HG02973 (cell line): Measurements from ENCODE around the gene KIAA0586.
"Not testable (repeated sequence)": the region's sequence is repeated elsewhere in the genome, so short reads cannot be mapped to it uniquely, and the experiment has no call there.

Source experiments
- ATAC-seq: cut with Tn5 transposase; IDR thresholded peaks from one replicate; pipeline ENCODE4 v1.9.1; 2021; ENCODE audit warnings: moderate library complexity; ENCODE audit not compliant: unreplicated experiment

The KIAA0586 gene

DNA sequence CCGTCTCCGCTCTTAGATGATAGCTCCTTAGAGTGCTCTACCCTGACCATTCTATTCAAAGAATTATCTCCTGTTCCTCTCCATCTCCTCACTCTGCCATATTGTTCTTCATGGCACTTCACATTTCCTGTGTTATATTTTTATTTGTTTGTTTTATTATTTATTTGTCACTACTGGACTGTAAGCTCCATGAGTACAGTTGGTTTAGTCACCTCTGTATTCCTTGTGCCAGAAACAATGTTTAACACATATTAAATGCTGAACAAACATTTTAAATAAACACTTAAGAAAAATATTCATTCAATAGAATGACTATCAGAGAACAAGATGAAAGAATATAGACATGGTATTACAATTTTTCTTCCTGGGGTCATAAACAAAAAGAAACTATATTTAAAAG is 35.6 kb downstream of the KIAA0586 start:
- no peak for ATAC-seq

DNA sequence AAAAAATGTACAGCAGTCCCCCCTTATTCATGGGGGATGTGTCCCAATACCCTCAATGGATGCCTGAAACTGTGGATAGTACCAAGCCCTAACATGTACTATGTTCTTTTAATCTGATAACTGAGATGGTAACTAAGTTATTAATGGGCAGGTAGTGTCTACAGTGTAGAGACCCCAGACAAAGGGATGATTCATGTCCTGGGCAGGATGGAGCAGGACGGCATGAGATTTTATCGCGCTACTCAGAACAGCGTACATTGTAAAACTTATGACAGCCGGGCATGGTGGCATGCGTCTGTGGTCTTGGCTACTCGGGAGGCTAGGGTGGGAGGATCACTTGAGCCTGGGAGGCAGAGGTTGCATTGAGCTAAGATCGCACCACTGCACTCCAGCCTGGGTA is 37.1 kb downstream of the KIAA0586 start:
- ATAC-seq, result no peak

DNA sequence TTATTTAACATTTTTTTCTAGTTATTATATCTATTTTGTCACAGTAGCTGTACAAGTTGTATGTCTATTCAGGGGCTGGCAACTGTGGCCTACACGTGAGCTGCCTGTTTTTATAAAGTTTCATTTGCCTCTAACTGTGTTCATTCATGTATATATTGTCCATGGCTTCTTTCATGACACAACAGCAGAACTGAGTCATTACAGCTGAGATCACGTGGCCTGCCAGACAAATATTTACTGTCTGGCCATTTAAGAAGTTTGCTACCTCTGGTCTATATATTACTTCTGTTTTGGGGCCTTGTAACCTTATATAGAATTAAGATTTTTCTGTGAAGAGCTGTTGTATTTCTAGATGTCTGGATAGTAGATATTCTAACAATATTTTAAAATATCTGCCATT is 37.9 kb downstream of the KIAA0586 start:
- ATAC-seq, result no peak

DNA sequence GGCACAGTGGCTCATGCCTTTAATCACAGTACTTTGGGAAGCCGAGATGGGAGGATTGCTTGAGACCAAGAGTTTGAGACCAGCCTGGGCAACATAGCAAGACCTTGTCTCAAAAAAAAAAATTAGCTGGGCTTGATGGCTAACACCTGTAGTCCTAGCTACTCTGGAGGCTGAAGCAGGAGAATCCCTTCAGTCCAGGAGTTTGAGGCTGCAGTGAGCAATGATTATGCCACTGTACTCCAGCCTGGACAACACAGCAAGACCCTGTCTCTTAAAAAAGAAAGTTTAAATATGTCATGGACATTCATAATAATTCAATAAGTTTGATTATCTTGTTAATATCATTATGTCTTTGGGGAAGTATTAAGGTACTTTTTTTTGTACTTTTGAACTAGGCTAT is 38.9 kb downstream of the KIAA0586 start:
- ATAC-seq, result no peak

DNA sequence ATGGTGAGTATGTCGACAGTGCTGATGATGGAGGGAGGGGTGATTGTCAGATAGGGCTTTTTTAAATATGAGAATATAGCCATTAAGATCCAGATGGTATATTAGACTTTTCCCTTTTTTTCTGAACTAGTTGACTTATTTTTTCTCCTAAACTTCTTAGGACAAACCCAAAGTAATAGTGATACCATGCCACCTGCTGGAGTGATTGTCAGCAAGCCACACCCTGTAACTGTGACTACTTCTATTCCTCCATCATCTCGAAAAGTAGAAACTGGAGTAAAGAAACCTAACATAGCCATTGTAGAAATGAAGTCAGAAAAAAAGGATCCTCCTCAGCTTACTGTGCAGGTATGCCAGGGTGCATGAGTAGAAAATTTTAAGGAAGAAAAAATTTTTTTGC is 40.1 kb downstream of the KIAA0586 start:
- no peak for ATAC-seq

DNA sequence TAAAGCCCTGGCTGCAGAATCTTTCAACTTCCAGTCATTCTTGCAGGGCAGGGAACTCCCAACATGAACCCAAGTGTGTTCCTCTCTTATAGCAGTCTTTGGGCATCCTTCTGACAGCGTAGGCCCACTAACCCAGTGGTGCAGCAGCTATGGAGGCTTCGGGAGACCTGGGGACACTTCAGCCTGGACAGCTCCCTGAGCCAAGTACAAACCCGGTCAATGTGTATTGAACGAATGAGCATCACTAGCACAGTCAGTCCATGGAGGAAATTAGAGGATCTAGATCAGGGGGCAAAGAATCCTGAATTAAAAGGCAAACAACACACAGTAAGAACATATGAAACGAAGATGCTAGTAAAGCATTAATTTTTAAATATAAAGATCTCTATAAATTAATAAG is 41.8 kb downstream of the KIAA0586 start:
- ATAC-seq, result no peak

DNA sequence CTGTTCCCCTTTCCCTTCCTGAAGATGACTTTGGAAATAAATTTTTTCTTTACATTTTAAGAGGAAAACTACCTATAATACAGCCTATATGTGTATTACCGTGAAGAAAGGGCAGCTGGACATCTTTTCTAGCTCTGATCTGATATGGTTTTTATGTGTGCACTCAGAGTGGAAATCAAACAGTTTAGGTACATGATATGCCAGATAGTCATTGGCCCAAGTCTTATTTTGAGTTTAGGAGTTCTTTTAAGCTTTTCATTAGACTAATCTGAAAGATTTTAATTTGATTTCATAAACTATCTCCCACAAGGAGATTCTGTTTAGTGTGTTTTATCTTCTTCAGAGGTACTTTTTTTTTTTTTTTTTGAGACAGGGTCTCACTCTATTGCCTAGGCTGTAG is 48.8 kb downstream of the KIAA0586 start:
- no peak for ATAC-seq

DNA sequence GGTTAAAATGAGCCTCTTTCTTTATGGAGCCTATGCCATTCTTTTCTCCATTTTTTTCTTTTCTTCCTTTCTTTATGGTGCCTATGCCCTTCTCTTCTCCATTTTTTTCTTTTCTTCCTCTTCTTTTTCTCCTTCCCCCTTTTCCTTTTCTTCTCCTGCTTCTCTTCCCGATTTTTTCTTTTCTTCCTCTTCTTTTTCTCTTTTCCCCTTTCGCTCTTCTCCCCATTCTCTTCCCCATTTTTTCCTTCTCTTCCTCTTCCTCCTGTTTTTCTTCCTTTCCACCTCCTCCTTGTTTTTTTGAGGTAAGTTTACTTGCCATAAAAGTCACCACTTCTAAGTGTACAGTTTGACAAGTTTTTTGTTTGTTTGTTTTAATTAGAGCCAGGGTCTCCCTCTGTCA is 50.1 kb downstream of the KIAA0586 start:
- ATAC-seq, result no peak

DNA sequence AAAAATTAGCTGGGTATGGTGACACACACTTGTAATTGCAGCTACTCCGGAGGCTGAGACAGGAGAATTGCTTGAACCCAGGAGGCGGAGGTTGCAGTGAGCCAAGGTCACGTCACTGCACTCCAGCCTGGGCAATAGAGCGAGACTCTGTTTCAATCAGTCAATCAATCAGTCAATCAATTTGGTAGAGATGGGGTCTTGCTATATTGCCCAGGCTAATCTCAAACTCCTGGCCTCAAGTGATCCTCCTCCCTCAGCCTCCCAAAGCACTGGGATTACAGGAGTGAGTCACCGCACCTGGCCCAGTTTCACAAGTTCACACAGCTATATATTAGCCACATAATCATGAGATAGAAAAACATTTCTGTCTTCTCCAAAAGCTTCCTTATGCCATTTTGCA is 50.8 kb downstream of the KIAA0586 start:
- not testable (repeated sequence) for ATAC-seq

DNA sequence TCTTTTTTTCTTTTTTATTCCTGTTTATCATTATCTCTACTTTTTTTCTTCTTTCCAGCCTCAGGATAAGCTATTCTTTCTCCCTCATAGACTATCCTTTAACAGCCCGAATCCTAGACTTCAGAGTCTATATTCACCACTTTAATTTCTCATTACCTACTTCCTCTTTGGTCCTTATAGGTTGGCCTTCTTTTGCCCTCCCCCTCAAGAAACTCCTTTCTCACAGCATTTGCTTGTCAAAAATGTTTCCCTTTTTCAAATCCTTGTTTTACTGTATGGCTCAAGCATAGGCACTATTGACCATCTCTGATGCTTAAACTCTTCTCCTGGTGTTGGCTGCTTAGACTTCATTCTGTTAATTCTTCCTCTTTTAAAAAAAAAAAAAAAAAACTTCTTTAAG is 52.5 kb downstream of the KIAA0586 start:
- no peak for ATAC-seq

DNA sequence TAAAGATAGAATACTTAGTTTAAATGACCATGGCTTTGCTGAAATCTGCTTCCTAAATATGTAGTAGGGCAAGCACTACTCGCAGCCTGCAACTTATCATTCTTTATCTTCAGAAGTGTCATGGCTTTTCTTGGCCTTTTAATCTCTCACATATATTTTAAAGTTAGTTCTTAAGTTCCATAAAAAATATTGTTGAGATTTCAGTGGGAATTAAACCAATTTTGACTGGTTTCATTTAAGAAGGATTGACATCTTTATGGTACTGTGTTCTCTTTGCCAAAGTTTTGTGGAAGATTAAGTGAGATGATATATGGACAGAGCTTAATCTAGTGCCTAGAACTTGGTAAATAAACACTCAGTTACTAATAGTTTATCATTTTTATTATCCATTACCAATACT is 56.7 kb downstream of the KIAA0586 start:
- ATAC-seq, result no peak

DNA sequence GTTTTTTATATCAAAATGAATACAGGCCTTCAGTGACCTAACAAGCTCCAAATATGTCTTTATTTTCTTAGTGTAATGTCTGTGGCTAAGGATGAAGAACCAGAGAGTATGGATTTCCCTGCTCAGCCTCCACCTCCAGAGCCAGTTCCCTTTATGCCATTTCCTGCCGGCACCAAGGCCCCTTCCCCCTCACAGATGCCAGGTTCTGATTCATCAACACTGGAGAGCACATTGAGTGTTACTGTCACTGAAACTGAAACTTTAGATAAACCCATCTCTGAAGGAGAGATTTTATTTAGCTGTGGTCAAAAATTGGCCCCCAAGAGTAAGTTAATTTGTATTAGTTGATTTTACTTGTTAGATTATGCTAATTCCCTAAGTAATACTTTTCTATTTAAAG is 61.0 kb downstream of the KIAA0586 start:
- ATAC-seq, result no peak

DNA sequence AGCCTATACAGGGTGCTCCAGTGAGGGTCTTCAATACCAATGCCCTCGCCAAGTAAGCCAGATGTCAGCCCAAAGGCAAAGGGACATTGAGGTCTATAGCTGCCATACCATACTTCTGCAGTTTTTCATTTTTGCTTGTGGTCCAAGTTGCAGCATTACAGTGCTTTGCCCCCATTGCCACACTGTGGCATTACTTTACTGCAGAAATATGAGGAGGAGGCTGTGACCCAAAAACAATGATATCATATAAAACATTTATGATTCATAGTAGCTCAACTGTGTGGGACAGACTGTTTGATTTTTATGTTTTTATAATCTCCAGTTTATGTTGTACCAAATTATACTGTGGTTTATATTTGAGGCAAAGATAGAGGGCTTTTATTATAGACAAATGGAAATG is 64.1 kb downstream of the KIAA0586 start:
- no peak for ATAC-seq

DNA sequence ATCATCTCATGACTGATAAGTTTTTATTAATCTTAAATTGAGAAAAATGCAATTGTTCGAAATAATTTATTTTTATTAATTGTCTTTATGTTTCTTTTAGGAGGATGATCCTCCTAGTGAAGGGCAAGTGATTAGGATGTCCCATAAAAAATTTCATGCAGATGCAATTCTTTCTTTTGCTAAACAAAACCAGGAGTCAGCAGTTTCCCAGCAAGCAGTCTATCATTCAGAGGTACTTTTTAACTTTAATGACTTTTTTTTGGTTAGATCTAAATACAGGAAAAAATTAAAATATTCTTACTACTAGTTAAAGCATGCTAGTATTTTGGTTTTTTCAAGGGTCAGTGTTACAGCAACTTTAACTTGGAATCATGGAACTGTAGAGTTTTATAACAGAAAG is 64.5 kb downstream of the KIAA0586 start:
- ATAC-seq, result no peak

DNA sequence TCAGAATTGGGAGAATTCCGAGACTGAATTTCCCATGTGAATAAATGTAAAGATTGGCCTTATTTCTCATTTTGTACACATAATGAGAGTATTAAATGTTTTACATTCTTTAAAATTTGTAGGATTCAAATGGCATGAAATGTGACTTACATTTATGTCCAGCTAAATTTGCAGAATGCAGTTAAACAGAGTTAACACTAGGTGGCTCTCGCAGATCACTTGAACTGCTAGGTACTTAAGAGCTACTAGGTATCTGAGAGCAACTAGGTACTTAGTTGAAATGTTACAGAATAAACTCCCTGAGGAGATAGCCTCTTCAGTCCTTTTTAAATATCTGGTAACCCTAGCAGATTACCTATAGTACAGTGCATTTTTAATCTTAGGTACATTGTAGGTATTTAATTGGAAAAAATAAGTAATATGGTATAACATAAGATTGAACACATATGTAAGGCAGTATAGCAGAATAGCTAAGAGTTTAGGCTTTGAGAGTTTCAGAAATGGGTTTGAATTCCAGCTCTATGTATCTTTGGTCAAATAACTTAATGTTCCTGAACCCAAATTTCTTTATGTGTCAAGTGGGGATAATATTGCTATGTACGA is 73.8 kb downstream of the KIAA0586 start:
- ATAC-seq, result peak; percentile 53

DNA sequence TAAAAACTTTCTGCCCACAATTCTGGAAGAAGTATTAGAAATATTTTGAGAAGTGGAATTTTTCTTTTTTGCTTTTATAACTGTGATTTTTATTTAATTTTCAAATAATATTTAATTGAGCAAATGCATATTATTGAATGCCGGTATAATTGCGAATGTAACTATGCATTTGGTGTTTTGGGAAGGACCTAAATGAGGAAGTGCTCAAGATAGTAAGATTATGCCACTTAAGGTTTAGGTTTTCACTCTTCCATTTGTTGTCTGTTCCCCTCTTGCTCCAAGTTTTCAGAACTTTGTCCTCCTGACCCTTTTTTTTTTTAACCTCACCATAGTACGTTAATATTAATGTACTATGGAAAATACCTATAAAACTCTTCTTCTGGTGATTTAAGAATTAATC is 85.8 kb downstream of the KIAA0586 start:
- ATAC-seq, result no peak

DNA sequence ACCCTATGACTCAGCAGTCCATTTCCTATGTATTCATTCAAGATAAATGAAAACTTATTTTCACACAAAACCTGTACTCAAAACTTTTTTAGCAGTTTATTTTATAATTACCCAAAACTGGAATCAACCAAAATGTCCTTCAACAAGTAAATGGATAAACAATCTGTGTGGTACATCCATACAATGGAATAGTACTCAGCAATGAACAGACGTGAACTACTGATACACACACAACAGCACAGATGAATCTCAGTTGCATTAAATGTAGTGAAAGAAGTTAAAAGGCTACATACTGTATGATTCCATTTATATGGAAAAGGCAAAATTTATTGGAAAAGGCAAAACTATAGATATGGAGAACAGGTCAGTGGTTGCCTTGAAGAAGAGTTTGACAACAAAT is 90.1 kb downstream of the KIAA0586 start:
- no peak for ATAC-seq

DNA sequence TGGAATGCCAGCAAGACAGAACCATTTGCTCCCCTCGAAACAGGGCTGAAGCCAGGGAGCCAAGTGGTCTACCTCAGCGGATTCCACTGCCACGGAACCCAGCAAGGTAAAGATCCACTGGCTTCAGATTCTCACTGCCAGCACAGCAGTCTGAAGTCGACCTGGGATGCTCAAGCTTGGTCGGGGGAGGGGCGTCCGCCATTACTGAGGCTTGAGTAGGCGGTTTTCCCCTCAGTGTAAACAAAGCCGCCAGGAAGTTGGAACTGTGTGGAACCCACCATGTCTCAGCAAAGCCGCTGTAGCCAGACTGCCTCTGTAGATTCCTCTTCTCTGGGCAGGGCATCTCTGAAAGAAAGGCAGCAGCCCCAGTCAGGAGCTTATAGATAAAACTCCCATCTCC is 98.2 kb downstream of the KIAA0586 start:
- ATAC-seq, result not testable (repeated sequence)

DNA sequence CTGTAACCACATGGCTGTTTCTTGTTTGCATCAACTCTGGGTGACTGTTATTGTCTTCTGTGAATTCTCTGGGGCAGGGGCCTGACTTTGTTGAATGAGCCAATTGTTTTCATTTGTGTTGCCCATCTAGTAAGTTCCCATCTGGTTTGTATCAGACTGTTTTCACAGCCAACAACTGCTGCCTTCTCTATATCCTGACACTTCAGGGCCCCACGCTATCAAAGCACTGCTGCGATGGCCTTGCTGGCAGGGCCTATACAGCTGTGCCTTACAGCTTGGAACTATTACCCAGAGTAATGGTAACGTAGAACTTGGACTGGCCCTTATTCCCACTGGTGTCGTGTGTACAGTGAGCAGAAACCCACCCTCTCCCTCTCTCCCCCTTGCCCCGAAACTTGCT is 105.9 kb downstream of the KIAA0586 start:
- ATAC-seq, result no peak

DNA sequence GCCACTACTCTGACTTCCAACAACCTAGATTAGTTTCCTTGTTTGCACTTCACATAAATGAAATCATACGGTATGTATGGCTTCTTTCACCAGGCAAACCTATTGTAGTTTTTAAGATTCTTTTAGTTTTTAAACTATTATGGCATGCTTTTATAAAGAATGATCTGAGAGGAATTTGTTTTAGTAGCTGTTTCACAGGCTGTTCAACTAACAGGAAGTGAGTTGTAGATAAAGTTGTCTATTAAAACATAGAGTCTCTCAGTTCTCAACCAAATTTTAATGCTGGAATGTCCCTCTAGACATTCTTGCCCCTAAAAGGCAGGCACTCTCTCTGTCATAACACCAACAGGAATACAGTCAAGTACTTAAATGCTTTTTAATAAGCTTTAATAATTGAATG is 107.5 kb downstream of the KIAA0586 start:
- ATAC-seq, result no peak

DNA sequence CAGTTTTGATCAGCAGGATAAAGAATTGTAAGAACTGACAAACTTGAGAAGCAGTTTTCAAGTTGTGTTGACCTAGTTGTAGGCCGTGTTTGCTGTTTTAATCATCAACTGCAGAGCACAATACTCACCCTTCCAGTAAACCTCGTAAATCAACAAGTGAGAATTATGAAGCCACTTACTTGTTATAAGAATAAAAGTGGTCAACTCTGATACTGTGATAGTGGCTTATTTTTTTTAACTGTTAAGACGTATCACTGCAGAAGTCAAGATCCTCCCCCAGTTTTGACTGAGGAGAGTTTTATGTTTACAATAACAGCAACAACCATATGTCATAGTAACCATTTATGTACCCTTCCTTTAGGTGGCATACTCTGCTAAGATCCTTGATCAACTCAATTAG is 109.5 kb downstream of the KIAA0586 start:
- ATAC-seq, result no peak

DNA sequence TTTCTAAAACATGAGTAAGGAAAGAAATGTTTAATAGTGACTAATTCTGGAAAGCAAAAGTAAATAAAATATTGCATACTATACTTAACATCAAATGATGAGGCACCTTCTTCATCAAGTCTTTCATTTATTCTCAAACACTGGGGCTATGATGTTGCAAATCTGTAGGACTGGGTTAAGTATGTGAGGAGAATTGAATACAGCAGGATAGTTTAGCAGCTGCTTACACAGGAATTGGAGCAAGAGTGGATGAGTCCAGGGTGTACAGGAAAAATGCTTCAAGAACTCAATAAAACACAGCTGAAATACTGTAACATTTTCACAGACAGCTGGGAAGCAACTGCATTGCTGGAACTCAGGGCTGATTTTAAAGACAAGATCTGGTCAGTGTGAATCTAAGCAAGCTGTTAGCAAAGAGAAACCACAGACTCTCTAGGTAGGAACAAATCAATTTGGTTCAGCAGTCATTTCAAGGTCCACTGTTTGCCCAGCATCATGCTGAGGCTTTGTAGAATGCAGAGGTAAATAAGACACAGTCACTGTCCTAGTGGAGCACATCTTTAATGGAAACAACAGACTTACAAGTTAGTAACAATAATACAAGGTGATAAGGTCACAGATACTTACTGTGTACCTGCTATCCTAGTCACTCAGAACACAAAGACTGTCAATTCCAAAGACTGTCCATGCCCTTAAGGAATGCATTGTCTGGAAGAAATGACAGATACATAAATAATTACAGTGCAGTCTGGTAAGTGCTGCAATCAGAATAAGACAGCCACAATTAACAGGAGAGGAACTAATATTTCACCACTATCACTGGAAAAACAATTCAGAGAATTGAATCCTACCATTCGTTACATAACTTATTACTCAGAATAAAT is 113.5 kb downstream of the KIAA0586 start:
- ATAC-seq, result no peak

DNA sequence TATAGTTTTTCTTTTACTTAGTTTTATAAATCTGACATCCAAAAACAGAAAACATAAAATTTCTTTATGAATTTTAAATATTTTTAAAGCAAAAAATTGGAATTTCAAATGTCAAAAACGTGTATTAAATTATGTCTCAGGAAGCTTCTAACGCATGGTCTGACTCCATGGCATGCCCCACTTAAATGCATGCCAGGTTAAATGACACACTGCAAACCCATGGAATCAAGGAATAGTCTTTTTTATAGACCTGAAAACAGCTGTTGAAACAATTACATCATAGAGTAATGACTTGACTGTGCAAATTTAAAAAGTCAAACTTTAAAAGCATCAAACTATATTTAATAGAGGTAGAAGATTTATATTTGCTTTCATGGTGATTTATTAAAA is 114.1 kb downstream of the KIAA0586 start:
- no peak for ATAC-seq
